Fibroblast of the aortic adventitia (primary cell): ENCODE results near the gene L3MBTL4. TPM values are rescaled to one million over a fixed set of nuclear protein-coding genes. Genes with fewer than 3 reads are reported as not detected.

Experiments used
- DNase-seq: peaks from one replicate; pipeline ENCODE4 v3.0.0-alpha.2; 2010; ENCODE audit warnings: low read depth
- H3K4me3 ChIP-seq: 2 replicates; pipeline ENCODE4 v1.5.1; 2011; ENCODE audit warnings: low read depth, mild to moderate bottlenecking, control low read depth, low read length, moderate library complexity
- CTCF ChIP-seq: IDR thresholded peaks from 2 replicates; pipeline ENCODE4 v1.5.1; 2011; ENCODE audit warnings: mild to moderate bottlenecking, low read length, control low read depth, inconsistent platforms; ENCODE audit not compliant: insufficient read depth
- total RNA-seq: library from RNA; depleted of rRNA; stranded (reverse); fragments of >200 nt; gene quantifications from 2 replicates; pipeline ENCODE4 v1.2.3, GENCODE V29; 2012; ENCODE audit warnings: low replicate concordance

Gene L3MBTL4
- total RNA-seq, 1 donor, result not detected

GRCh38 chr18:6406910-6407470 lies 7.7 kb downstream of the L3MBTL4 start:
- TF ChIP-seq CTCF, result no peak
- no peak overlapping the region for H3K4me3 ChIP-seq
- DNase-seq, result no peak

- DNase-seq, result no peak
- TF ChIP-seq CTCF, result no peak
- no peak overlapping the region for H3K4me3 ChIP-seq
These were observed 8.4 kb downstream of the L3MBTL4 start for GRCh38 chr18:6406075-6406909.

GRCh38 chr18:6405237-6406074 lies 9.3 kb downstream of the L3MBTL4 start:
- no peak for TF ChIP-seq CTCF
- no peak overlapping the region for H3K4me3 ChIP-seq
- DNase-seq, result no peak

GRCh38 chr18:6404834-6405233 lies 9.9 kb downstream of the L3MBTL4 start:
- no peak for DNase-seq
- TF ChIP-seq CTCF, result no peak
- no peak overlapping the region for H3K4me3 ChIP-seq

GRCh38 chr18:6401687-6402086 lies 13.0 kb downstream of the L3MBTL4 start:
- no peak for DNase-seq
- TF ChIP-seq CTCF, result no peak
- no peak overlapping the region for H3K4me3 ChIP-seq

- no peak for DNase-seq
- TF ChIP-seq CTCF, result no peak
- H3K4me3 ChIP-seq, result no peak overlapping the region
These were observed 14.9 kb downstream of the L3MBTL4 start for GRCh38 chr18:6399776-6400175.
